Calu3 (cell line): ENCODE data around the gene ASB4. TPM values are rescaled to one million over a fixed set of nuclear protein-coding genes. Genes with fewer than 3 reads are reported as not detected.

Experiments
- BruUV-seq: library from RNA; stranded (reverse); fragments of 400-500 nt; replicated peaks from 2 replicates; lab custom pipeline; 2021; lab: Mats Ljungman, UMichigan
- CTCF ChIA-PET: fragments of 300-600 bp; sonication (Branson Sonifier 250); formaldehyde crosslinking; loops from one replicate; lab custom pipeline; 2022; ENCODE audit warnings: antibody characterized with exemption; lab: Charles Lee
- DNase-seq: peaks from one replicate; pipeline ENCODE4 v3.0.0; 2022
- H3K27ac Mint-ChIP-seq: one replicate; pipeline ENCODE4 v1.8.0; 2022; ENCODE audit warnings: mixed read lengths; ENCODE audit not compliant: unreplicated experiment
- H3K27me3 Mint-ChIP-seq: one replicate; pipeline ENCODE4 v1.8.0; 2022; ENCODE audit warnings: mixed read lengths; ENCODE audit not compliant: unreplicated experiment
- H3K36me3 Mint-ChIP-seq: one replicate; pipeline ENCODE4 v1.8.0; 2022; ENCODE audit warnings: mild to moderate bottlenecking, moderate library complexity, mixed read lengths; ENCODE audit not compliant: insufficient read depth, unreplicated experiment
- H3K4me1 Mint-ChIP-seq: one replicate; pipeline ENCODE4 v1.8.0; 2022; ENCODE audit warnings: mild to moderate bottlenecking, low read depth, mixed read lengths; ENCODE audit not compliant: unreplicated experiment
- H3K4me3 Mint-ChIP-seq: one replicate; pipeline ENCODE4 v1.8.0; 2022; ENCODE audit warnings: mild to moderate bottlenecking, low read depth, moderate library complexity, mixed read lengths; ENCODE audit not compliant: unreplicated experiment
- H3K9me3 Mint-ChIP-seq: one replicate; pipeline ENCODE4 v1.8.0; 2022; ENCODE audit warnings: low read depth, mixed read lengths; ENCODE audit not compliant: unreplicated experiment
- intact Hi-C: fragments of 100-400 bp; cut with micrococcal nuclease; formaldehyde crosslinking; loops from one replicate; pipeline ENCODE4 v1.10.0; 2022; ENCODE audit not compliant: unreplicated experiment
- total RNA-seq: library from RNA; stranded (reverse); gene quantifications from 2 replicates; pipeline ENCODE4 v1.2.3, GENCODE V29; 2022
- TF ChIP-seq, protein P1 (sequence below): fragments of 200-600 bp; IDR thresholded peaks from one replicate; pipeline ENCODE4 v1.8.0; 2022; ENCODE audit warnings: antibody characterized with exemption; ENCODE audit not compliant: unreplicated experiment

The ASB4 gene
- total RNA-seq, 1 experiment from 2014 or later = 0.47 TPM

DNA sequence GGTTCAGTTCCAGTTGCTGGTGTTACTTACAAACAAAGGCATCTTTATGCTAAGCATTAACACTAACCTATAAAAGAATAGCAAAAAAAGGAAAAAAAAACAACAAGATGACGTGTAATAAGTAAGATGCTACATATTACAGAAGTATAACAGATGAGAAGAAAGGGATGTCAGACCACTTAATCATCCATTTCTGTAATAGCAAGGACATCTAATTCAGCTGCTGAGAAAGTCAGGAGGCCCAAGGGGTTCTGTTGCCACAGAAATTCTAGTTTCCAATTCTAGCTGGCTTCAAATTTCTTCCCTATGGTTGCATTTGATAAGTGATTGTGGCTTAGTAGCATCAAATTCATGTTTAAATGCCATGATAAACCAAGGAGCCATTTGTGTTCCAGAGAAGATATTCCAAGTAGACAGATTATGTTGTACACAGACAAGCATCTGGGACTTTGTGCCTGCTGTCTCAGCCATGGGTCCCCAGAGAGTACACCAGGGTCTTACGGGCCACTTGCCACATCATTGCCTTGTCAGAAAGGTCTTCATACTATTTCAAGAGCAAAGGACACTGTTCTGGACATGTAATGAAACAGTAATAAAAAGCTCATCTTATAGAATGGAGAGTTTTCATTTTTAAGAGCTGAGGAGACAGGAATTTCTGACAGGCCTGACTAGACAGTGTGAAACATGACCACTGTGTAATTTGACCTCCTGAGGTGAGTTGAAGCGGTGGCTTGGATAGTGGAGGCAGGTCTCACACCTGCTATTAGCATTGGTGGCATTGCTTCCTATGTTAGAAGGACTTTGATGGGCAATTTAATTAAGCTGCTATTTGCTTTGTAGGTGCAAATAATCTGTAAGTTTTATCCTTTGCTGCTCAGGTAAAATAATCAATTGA lies 4.2 kb upstream of the ASB4 start:
- TF ChIP-seq, protein P1, sequence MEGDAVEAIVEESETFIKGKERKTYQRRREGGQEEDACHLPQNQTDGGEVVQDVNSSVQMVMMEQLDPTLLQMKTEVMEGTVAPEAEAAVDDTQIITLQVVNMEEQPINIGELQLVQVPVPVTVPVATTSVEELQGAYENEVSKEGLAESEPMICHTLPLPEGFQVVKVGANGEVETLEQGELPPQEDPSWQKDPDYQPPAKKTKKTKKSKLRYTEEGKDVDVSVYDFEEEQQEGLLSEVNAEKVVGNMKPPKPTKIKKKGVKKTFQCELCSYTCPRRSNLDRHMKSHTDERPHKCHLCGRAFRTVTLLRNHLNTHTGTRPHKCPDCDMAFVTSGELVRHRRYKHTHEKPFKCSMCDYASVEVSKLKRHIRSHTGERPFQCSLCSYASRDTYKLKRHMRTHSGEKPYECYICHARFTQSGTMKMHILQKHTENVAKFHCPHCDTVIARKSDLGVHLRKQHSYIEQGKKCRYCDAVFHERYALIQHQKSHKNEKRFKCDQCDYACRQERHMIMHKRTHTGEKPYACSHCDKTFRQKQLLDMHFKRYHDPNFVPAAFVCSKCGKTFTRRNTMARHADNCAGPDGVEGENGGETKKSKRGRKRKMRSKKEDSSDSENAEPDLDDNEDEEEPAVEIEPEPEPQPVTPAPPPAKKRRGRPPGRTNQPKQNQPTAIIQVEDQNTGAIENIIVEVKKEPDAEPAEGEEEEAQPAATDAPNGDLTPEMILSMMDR = no peak
- H3K4me3 Mint-ChIP-seq = no peak overlapping the region
- H3K4me1 Mint-ChIP-seq = no peaks in the 10 kb centered on the region
- no peaks in the 10 kb centered on the region for H3K27me3 Mint-ChIP-seq
- no peak for DNase-seq
- BruUV-seq = no TSS peak
- no peak overlapping the region for H3K27ac Mint-ChIP-seq
- no peaks in the 10 kb centered on the region for H3K36me3 Mint-ChIP-seq
- intact Hi-C loops = no loop called here
- H3K9me3 Mint-ChIP-seq = no peaks in the 10 kb centered on the region
- CTCF ChIA-PET = interaction anchor here (0.5 to 0.8 kb wide), 2 partner anchors 10 to 128 kb away, joined by 3 to 5 read pairs; no protein-coding TSS in a partner anchor

DNA sequence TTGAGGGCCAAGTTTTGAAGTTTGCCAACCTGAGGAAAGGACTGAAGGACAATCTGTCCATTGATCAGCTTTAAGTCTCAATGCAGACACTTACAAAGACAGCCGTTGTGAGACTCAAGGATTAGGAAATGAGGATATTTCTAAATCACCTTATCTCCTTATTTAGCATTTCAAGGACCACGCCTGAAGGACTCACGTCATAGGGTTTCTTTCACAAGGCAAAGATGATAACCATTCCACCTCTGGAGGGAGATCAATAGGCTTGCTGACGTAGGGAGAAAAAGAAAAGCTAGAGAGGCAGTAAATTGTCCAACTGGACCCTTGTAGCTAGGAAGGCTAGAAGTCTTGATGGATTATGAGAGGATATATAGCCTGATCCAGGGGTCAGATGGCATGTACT lies 3.3 kb upstream of the ASB4 start:
- TF ChIP-seq, protein P1 = no peak
- H3K9me3 Mint-ChIP-seq = no peaks in the 10 kb centered on the region
- no TSS peak for BruUV-seq
- intact Hi-C loops = no loop called here
- H3K4me3 Mint-ChIP-seq = no peak overlapping the region
- CTCF ChIA-PET = interaction anchor here (0.8 to 1.1 kb wide), 2 partner anchors 9 to 205 kb away, joined by 3 read pairs; no protein-coding TSS in a partner anchor
- H3K4me1 Mint-ChIP-seq = no peaks in the 10 kb centered on the region
- H3K27ac Mint-ChIP-seq = no peak overlapping the region
- DNase-seq = no peak
- no peaks in the 10 kb centered on the region for H3K36me3 Mint-ChIP-seq
- no peaks in the 10 kb centered on the region for H3K27me3 Mint-ChIP-seq

DNA sequence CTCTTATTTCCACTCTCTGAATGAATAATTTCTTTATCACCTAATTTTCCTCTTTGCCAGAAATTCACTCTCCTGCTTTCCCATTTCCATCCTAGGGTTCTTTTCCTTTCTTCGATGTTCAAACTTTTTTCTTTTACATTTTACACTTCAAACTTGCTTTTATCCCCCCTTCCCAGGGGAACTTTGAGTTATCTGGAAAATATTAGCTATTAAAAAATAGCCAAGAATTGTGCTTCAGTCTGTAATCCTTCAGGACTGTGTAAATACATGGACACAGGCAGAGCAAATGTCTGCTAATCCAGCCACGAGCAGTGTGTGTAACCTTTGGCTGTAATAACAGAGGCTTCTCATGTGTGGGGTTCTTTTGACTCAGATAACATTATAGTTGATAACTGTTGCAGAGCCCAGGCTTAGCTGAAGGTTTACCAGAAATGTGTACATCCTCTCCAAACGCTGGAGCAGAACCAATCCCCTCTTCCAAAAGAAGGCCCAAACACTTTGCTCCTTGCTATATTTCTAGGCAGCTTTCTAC lies 4.6 kb downstream of the ASB4 start:
- Mint-ChIP-seq H3K9me3 (no peaks in the 10 kb centered on the region), H3K27me3 (no peaks in the 10 kb centered on the region), H3K36me3 (no peaks in the 10 kb centered on the region), H3K4me3 (no peak overlapping the region), H3K4me1 (peaks cover 32% of the 10 kb centered on the region), H3K27ac (no peak overlapping the region)
- TF ChIP-seq, protein P1 = no peak
- intact Hi-C loops = no loop called here
- no TSS peak for BruUV-seq
- DNase-seq = no peak
- CTCF ChIA-PET = interaction anchor here (1.2 to 1.8 kb wide), 2 partner anchors 19 to 21 kb away, joined by 3 to 8 read pairs; no protein-coding TSS in a partner anchor

DNA sequence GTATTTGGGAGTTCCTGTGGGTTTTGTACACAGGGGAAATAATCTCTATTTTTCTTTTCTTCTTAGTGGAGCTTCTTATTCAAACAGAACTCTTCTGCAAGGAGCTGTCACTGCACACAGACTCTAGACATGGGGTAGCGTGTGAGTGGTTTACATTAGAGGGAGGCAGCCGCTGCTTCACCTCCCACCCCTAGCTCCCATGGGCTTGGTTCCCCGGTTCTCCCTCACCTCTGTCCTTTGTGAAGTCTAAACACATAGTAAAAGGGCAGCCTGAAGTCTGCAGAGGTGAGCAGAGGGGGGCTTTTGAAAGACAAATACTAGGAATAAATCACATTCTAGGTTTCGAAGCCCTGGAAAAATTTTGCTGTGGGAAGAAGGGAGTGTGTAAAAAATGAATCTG lies 5.5 kb downstream of the ASB4 start:
- intact Hi-C loops = no loop called here
- no peak for DNase-seq
- CTCF ChIA-PET = interaction anchor here (0.8 to 1.8 kb wide), 3 partner anchors 9 to 20 kb away, joined by 3 to 8 read pairs (median 3); no protein-coding TSS in a partner anchor
- TF ChIP-seq, protein P1 = no peak
- Mint-ChIP-seq H3K27me3 (no peaks in the 10 kb centered on the region), H3K9me3 (no peaks in the 10 kb centered on the region), H3K27ac (no peak overlapping the region), H3K4me1 (peaks cover 32% of the 10 kb centered on the region), H3K4me3 (no peak overlapping the region), H3K36me3 (no peaks in the 10 kb centered on the region)
- no TSS peak for BruUV-seq
